CD4-positive, alpha-beta T cell (primary cell): ENCODE results near the gene LIN7C. TPM values are rescaled to one million over a fixed set of nuclear protein-coding genes. Genes with fewer than 3 reads are reported as not detected.

Experiments used
- ATAC-seq: fragments of 200-7000 bp; cut with Tn5 transposase; one replicate; pipeline ENCODE4 v1.10.0; 2022; ENCODE audit warnings: mild to moderate bottlenecking; ENCODE audit not compliant: poor library complexity
- CTCF ChIA-PET: fragments of 350-600 bp; sonication (Branson Sonifier 250); formaldehyde crosslinking; loops from one replicate; lab custom pipeline; 2021; ENCODE audit warnings: antibody characterized with exemption, inconsistent platforms; lab: Charles Lee
- POLR2A ChIA-PET: fragments of 350-600 bp; sonication (Branson Sonifier 250); formaldehyde crosslinking; loops from one replicate; lab custom pipeline; 2021; ENCODE audit warnings: antibody characterized with exemption, inconsistent platforms; lab: Charles Lee
- DNase-seq, 14 experiments: peaks; one replicate each; pipeline ENCODE4 v3.0.0-alpha.2; 2013 to 2020; ENCODE audit warnings: mixed read lengths in 2 of 14
- H3K27ac ChIP-seq, 2 donors: one replicate each; pipeline versions ENCODE4 v1.5.1 to v1.7.0; 2013; ENCODE audit warnings: low read length in 2 of 2, low read depth in 1 of 2, mild to moderate bottlenecking in 1 of 2
- H3K27me3 ChIP-seq, 2 experiments: 1 replicate in 1 of 2; 2 replicates in 1 of 2; pipeline versions ENCODE4 v1.6.1 to v1.7.0; 2013; ENCODE audit warnings: low read length in 2 of 2, control low read depth in 1 of 2, mild to moderate bottlenecking in 1 of 2, moderate library complexity in 1 of 2; ENCODE audit not compliant: insufficient read depth in 2 of 2, control insufficient read depth in 1 of 2
- H3K36me3 ChIP-seq: one replicate; pipeline ENCODE4 v1.6.1; 2013; ENCODE audit warnings: low read length, control low read depth; ENCODE audit not compliant: insufficient read depth
- H3K4me1 ChIP-seq: one replicate; pipeline ENCODE4 v1.6.1; 2013; ENCODE audit warnings: low read length, control low read depth; ENCODE audit not compliant: insufficient read depth
- H3K4me3 ChIP-seq: one replicate; pipeline ENCODE4 v1.5.1; 2013; ENCODE audit warnings: mild to moderate bottlenecking, low read length, moderate library complexity
- H3K9me3 ChIP-seq, 2 experiments: 1 replicate in 1 of 2; 2 replicates in 1 of 2; pipeline versions ENCODE4 v1.6.1 to v1.7.0; 2013; ENCODE audit warnings: low read length in 2 of 2, mild to moderate bottlenecking in 2 of 2, control low read depth in 1 of 2, moderate library complexity in 1 of 2; ENCODE audit not compliant: control insufficient read depth in 1 of 2, insufficient read depth in 1 of 2
- H3K27ac Mint-ChIP-seq: one replicate; pipeline ENCODE4 v1.8.0; 2020; ENCODE audit warnings: mixed read lengths
- H3K27me3 Mint-ChIP-seq: one replicate; pipeline ENCODE4 v1.8.0; 2021; ENCODE audit warnings: mixed read lengths
- H3K36me3 Mint-ChIP-seq: one replicate; pipeline ENCODE4 v1.8.0; 2021; ENCODE audit warnings: low read depth, mixed read lengths
- H3K4me1 Mint-ChIP-seq: one replicate; pipeline ENCODE4 v1.8.0; 2021; ENCODE audit warnings: low read depth, mixed read lengths
- H3K4me3 Mint-ChIP-seq: one replicate; pipeline ENCODE4 v1.8.0; 2020; ENCODE audit warnings: mild to moderate bottlenecking, mixed read lengths
- H3K9me3 Mint-ChIP-seq: one replicate; pipeline ENCODE4 v1.8.0; 2020; ENCODE audit warnings: mixed read lengths
- CTCF ChIP-seq: fragments of 200-600 bp; IDR thresholded peaks from one replicate; pipeline ENCODE4 v1.8.0; 2022; ENCODE audit warnings: antibody characterized with exemption, mild to moderate bottlenecking
- intact Hi-C, 2 experiments: fragments of 100-400 bp; cut with DNase I in 1 of 2; cut with micrococcal nuclease in 1 of 2; formaldehyde crosslinking; loops; one replicate each; pipeline versions ENCODE4 v1.15.1 to v1.9.0; 2023 to 2025; cut with DNase I, micrococcal nuclease
- total RNA-seq, 174 experiments: library from RNA in 2 of 174; stranded (reverse) in 2 of 174; gene quantifications; one replicate each; pipeline ENCODE4 v1.2.3 and lab custom pipeline; 2021 to 2026

Gene LIN7C
- total RNA-seq, 2 experiments from 2014 or later, result 27.1 to 27.6 TPM

- ChIA-PET CTCF (no interaction called here), POLR2A (no interaction called here)
- ATAC-seq (no peak), DNase-seq (no peak)
- no peak for TF ChIP-seq CTCF
- intact Hi-C loops, result no loop called here
- Mint-ChIP-seq H3K9me3 (no peaks in the 10 kb centered on the region), H3K36me3 (no peaks in the 10 kb centered on the region), H3K4me1 (no peaks in the 10 kb centered on the region), H3K4me3 (no peak overlapping the region), H3K27me3 (peaks cover 37% of the 10 kb centered on the region), H3K27ac (no peak overlapping the region)
- Histone ChIP-seq H3K4me3 (no peak overlapping the region), H3K9me3 (no peaks in the 10 kb centered on the region), H3K36me3 (no peaks in the 10 kb centered on the region), H3K27me3 (no peaks in the 10 kb centered on the region), H3K4me1 (no peaks in the 10 kb centered on the region), H3K27ac (no peak overlapping the region)
Observed at GRCh38 chr11:27462543-27462942, 44.0 kb downstream of the LIN7C start.

DNA sequence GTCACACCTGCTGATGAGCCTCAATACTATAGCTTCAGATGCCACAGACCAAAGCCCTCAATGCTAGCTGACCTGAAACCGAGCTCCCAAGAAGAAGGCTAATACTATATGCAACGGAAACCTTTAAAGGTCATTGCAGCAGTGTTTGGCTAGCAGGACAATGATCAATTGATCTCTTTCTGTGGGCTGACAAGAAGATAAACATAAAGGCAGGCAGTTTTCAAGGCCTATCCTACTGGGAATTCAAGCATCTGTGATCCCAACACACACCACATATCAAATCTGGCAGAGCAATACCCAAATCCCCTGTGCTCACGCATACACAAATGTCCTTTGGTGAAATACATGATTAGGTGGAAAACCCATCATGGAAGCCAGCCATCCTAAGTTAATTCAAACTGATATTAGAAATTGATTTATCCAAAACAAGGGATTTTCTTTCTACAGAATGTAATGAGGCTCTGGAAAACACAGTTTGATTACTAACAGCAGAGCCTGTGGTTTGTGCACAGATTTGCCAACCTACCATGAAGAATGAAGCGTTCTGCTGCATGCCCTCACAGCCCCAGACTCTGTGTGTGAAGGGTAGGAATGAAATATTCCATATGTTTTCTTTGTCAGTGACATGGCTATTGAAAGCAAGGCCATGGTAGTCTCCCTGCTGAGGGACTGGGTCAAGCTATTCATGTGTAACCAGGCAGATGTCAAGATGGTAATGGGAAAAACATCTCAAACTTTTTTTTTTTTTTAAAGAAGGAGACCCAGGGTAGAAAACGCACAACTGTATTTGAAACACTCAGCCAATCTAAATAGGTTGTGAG lies 46.2 kb downstream of the LIN7C start:
- H3K27ac ChIP-seq, result no peak overlapping the region
- H3K27me3 Mint-ChIP-seq, result peaks cover 27% of the 10 kb centered on the region
- no peaks in the 10 kb centered on the region for H3K36me3 ChIP-seq
- H3K4me1 Mint-ChIP-seq, result no peaks in the 10 kb centered on the region
- H3K9me3 ChIP-seq, result no peaks in the 10 kb centered on the region
- ChIA-PET POLR2A (interaction anchor here (0.6 kb wide), 1 partner anchor 65 kb away, joined by 3 read pairs; no protein-coding TSS in a partner anchor), CTCF (no interaction called here)
- DNase-seq (no peak), ATAC-seq (no peak)
- no peak for TF ChIP-seq CTCF
- H3K9me3 Mint-ChIP-seq, result no peaks in the 10 kb centered on the region
- H3K4me3 ChIP-seq, result no peak overlapping the region
- H3K4me3 Mint-ChIP-seq, result no peak overlapping the region
- H3K36me3 Mint-ChIP-seq, result no peaks in the 10 kb centered on the region
- no peaks in the 10 kb centered on the region for H3K27me3 ChIP-seq
- intact Hi-C loops, result no loop called here
- no peaks in the 10 kb centered on the region for H3K4me1 ChIP-seq
- H3K27ac Mint-ChIP-seq, result no peak overlapping the region

DNA sequence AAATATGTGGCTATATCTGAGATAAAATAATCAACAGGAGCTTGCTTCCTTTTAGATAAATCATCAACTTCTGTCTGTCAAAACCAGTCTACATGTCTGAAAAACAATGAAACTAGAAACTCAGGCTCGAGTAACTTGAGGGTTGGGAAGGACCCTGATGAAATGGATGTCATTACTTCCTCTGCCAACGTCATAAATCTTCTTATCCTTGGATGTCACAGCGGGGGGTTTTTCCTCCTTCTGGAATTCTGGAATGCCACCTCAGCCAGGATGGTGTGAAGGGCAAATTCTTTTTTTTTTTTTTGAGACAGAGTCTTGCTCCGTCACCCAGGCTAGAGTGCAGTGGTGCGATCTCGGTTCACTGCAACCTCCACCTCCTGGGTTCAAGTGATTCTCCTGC lies 47.4 kb downstream of the LIN7C start:
- H3K4me3 ChIP-seq, result no peak overlapping the region
- Mint-ChIP-seq H3K27me3 (peaks cover 20% of the 10 kb centered on the region), H3K4me3 (no peak overlapping the region), H3K4me1 (no peaks in the 10 kb centered on the region), H3K36me3 (no peaks in the 10 kb centered on the region), H3K27ac (no peak overlapping the region), H3K9me3 (no peaks in the 10 kb centered on the region)
- TF ChIP-seq CTCF, result no peak
- ATAC-seq, result no peak
- POLR2A ChIA-PET, result no interaction called here
- no peak overlapping the region for H3K27ac ChIP-seq
- no peaks in the 10 kb centered on the region for H3K36me3 ChIP-seq
- intact Hi-C loops, result no loop called here
- H3K4me1 ChIP-seq, result no peaks in the 10 kb centered on the region
- no peak for DNase-seq
- CTCF ChIA-PET, result no interaction called here
- H3K9me3 ChIP-seq, result no peaks in the 10 kb centered on the region
- H3K27me3 ChIP-seq, result no peaks in the 10 kb centered on the region
